ENCODE results near the gene EEF1G. TPM values are rescaled to one million over a fixed set of nuclear protein-coding genes. Genes with fewer than 3 reads are reported as not detected.
"Not testable (repeated sequence)": the region's sequence is repeated elsewhere in the genome, so short reads cannot be mapped to it uniquely, and the experiment has no call there.

The EEF1G gene
- total RNA-seq, 4 donors from 2014 or later, result 1,003 to 1,250 (median 1,110) TPM

DNA sequence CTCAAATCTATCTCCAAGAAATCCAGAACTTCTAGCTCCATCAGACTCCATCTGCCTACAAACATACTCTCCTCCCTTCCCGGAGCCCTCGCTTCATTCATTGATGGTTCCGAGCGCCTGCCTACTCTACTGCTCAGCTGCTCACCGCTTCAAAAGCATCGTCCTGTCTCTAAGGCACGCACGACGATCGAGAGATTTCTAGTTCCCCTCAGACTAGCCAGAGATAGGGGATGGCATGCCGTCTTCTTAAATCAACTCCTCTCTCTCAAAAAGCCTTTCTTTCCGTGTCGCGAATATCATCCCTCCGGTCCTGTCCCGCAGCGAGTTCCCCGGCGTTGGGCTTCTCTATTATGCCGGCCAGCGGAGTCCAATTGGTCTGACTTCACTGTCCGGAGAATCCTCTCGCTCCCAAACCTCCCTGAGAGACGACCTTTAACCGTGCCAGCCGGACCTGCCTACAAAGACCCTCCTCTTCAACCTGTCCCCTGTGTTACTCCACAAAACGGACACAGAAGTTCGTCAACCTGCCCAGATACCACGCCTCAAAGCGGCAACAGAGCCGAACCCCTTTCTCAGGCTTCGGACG, 592 bp downstream of the EEF1G start:
- Histone ChIP-seq H3K4me1 (peaks cover 0 to 64% (median 24%) of the 10 kb centered on the region in 4 donors), H3K27ac (peak overlapping the region; percentile 69 to 89 (median 77)), H3K9me3 (no peaks in the 10 kb centered on the region), H3K4me3 (peak overlapping the region; percentile 59 to 92 (median 88)), H3K27me3 (no peaks in the 10 kb centered on the region), H3K36me3 (peaks cover 2 to 75% (median 25%) of the 10 kb centered on the region in 3 donors)
- 1% methylated on average over 33 of the region's 33 CpGs for WGBS, 2 donors
- TF ChIP-seq CTCF (IDR thresholded peaks at IDR 0.05), result no peak
- no peak for TF ChIP-seq EP300 (IDR thresholded peaks at IDR 0.05)
- no peak for DNase-seq (ENCODE audit: low spot score in 2 of 2)

DNA sequence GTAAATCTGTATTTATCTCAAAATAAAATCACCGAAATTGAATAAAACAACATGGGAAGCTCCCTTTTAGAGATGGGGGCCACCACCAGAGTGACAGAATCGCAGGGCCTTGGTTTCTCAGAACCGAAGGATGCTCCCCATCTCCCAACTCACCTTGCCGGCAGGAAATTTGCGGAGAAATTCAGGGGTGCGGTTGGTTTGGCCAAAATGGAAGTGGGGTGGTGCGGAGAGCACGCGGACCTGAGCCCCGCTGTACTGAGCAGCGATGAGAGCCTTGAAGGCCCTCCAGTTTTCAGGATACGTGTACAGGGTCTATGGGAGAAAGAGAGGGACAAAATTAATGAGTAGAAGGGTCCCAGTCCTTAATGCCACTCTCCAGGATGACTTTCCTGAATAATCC, 1.3 kb downstream of the EEF1G start:
- H3K27ac ChIP-seq, result peak overlapping the region; percentile 69 to 89 (median 77)
- H3K9me3 ChIP-seq, result no peaks in the 10 kb centered on the region
- WGBS, 2 donors, result 78 to 80% methylated on average over 12 of the region's 12 CpGs
- TF ChIP-seq POLR2A (IDR thresholded peaks at IDR 0.05), result no peak
- no peak for TF ChIP-seq CTCF (IDR thresholded peaks at IDR 0.05)
- TF ChIP-seq EP300 (IDR thresholded peaks at IDR 0.05), result no peak
- no peak for DNase-seq (ENCODE audit: low spot score in 2 of 2)
- H3K4me3 ChIP-seq, result peak overlapping the region; percentile 59 to 92 (median 88)
- H3K27me3 ChIP-seq, result no peaks in the 10 kb centered on the region
- peaks cover 0 to 64% (median 24%) of the 10 kb centered on the region in 4 donors for H3K4me1 ChIP-seq
- H3K36me3 ChIP-seq, result peaks cover 0 to 75% (median 25%) of the 10 kb centered on the region in 3 donors

GRCh38 chr11:62571493-62571892, 2.2 kb downstream of the EEF1G start:
- 92 to 96% methylated on average over 5 of the region's 5 CpGs for WGBS, 2 donors
- H3K9me3 ChIP-seq; DNase-seq (ENCODE audit: low spot score in 2 of 2); H3K4me3 ChIP-seq; H3K27me3 ChIP-seq: not testable (repeated sequence)
- Histone ChIP-seq H3K36me3 (peaks cover 0 to 75% (median 29%) of the 10 kb centered on the region in 3 donors), H3K4me1 (peaks cover 0 to 55% (median 24%) of the 10 kb centered on the region in 4 donors), H3K27ac (peak overlapping the region in 2 of 4 donors; percentile 17 to 89)

DNA sequence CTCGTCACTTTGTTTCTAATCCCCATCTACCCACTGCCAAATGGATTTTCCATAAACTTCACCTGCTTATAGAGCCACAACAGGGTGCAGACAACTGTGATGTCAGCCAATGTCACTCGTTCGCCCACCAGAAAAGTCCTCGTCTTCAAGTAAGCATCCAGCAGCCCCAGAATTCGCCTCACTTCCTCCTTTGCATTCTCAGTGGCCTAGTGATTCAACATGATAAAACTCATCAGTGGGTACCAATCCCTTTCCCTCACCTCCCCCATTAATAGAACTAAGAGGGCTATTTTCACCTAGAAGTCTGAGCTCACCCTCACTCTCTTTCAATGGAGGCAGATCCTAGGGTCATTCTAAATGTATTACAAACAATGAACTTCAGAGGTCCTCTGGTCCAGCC, 2.8 kb downstream of the EEF1G start:
- Histone ChIP-seq H3K4me1 (peaks cover 0 to 54% (median 24%) of the 10 kb centered on the region in 4 donors), H3K27ac (peak overlapping the region in 1 of 4 donors; percentile 89), H3K36me3 (peaks cover 0 to 75% (median 34%) of the 10 kb centered on the region in 3 donors)
- H3K4me3 ChIP-seq; DNase-seq (ENCODE audit: low spot score in 2 of 2); H3K9me3 ChIP-seq; H3K27me3 ChIP-seq: not testable (repeated sequence)
- 89 to 92% methylated on average over 5 of the region's 5 CpGs for WGBS, 2 donors

DNA sequence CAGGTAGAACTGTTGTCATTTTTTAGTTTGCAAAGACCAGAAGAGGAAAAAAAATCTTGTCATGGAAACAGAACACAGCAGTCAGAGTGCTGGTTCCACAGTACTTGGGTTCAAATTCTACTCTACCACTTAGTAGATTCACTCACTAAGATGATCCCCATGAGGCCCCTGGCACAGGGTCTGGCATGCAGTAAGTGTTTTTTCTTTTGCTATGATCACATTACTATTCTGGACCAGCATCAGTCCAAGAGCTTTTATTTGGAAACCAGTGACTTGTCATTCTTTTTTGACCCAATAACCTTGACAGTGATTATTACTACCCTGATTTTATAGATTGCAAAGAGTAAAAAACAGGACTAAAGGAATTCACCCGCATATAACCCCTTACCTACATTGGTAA, 4.1 kb downstream of the EEF1G start:
- Histone ChIP-seq H3K36me3 (peaks cover 0 to 80% (median 39%) of the 10 kb centered on the region in 3 donors), H3K27ac (no peak overlapping the region), H3K4me3 (no peak overlapping the region), H3K4me1 (peaks cover 0 to 44% (median 12%) of the 10 kb centered on the region in 4 donors), H3K27me3 (no peaks in the 10 kb centered on the region), H3K9me3 (no peaks in the 10 kb centered on the region)
- WGBS, 2 donors, result 71 to 77% methylated on average over 1 of the region's 1 CpG
- no peak for DNase-seq (ENCODE audit: low spot score in 2 of 2)
- TF ChIP-seq POLR2A (IDR thresholded peaks at IDR 0.05) (no peak), CTCF (IDR thresholded peaks at IDR 0.05) (no peak), EP300 (IDR thresholded peaks at IDR 0.05) (no peak)

- no peaks in the 10 kb centered on the region for H3K9me3 ChIP-seq
- DNase-seq (ENCODE audit: low spot score in 2 of 2), result no peak
- no peak overlapping the region for H3K27ac ChIP-seq
- no peak overlapping the region for H3K4me3 ChIP-seq
- H3K4me1 ChIP-seq, result peaks cover 0 to 46% (median 4%) of the 10 kb centered on the region in 4 donors
- H3K36me3 ChIP-seq, result peaks cover 0 to 100% (median 40%) of the 10 kb centered on the region in 3 donors
- no peaks in the 10 kb centered on the region for H3K27me3 ChIP-seq
- no peak for TF ChIP-seq CTCF (IDR thresholded peaks at IDR 0.05)
- no peak for TF ChIP-seq EP300 (IDR thresholded peaks at IDR 0.05)
- TF ChIP-seq POLR2A (IDR thresholded peaks at IDR 0.05), result no peak
- WGBS, 2 donors, result 82 to 83% methylated on average over 8 of the region's 8 CpGs
These were observed 6.6 kb downstream of the EEF1G start for GRCh38 chr11:62567018-62567633.
